Ureter (tissue), 1 donor: ENCODE data around the gene TTC31. TPM values are rescaled to one million over a fixed set of nuclear protein-coding genes. Genes with fewer than 3 reads are reported as not detected.

ENCODE experiments used
- DNase-seq: peaks from one replicate; pipeline ENCODE4 v3.0.0-alpha.2; 2020; ENCODE audit warnings: low spot score
- total RNA-seq: library from RNA; stranded (reverse); gene quantifications from one replicate; pipeline ENCODE4 v1.2.4, GENCODE V29; 2023
- donor health status: DM: yes; HTN: yes; CAD: no.

The TTC31 gene
- total RNA-seq, 1 donor from 2014 or later, result 22.5 TPM

GRCh38 chr2:74504591-74504990 lies 21.7 kb downstream of the TTC31 start:
- no peak for DNase-seq

GRCh38 chr2:74505448-74506246 lies 22.8 kb downstream of the TTC31 start:
- DNase-seq, result no peak

- peak; percentile 99 for DNase-seq
These were observed 24.5 kb downstream of the TTC31 start, which contains the start of gene PCGF1 for GRCh38 chr2:74507145-74507925. PCGF1 (minus strand) TSS chr2:74507695; CDS start chr2:74507668, 27 bp downstream.

GRCh38 chr2:74507926-74508520 lies 25.1 kb downstream of the TTC31 start:
- DNase-seq, result no peak

- no peak for DNase-seq
These were observed 27.4 kb downstream of the TTC31 start for GRCh38 chr2:74510272-74510671.

GRCh38 chr2:74511104-74511989 lies 28.5 kb downstream of the TTC31 start:
- no peak for DNase-seq

- DNase-seq, result no peak
These were observed 30.1 kb downstream of the TTC31 start for GRCh38 chr2:74512744-74513604.

- no peak for DNase-seq
These were observed 30.9 kb downstream of the TTC31 start for GRCh38 chr2:74513605-74514367.

- no peak for DNase-seq
These were observed 31.7 kb downstream of the TTC31 start, which contains the start of gene TLX2 for GRCh38 chr2:74514368-74515270. TLX2 (plus strand) TSS chr2:74514450; CDS start chr2:74514807, 357 bp downstream.

GRCh38 chr2:74515271-74515980 lies 32.5 kb downstream of the TTC31 start:
- no peak for DNase-seq

- no peak for DNase-seq
These were observed 33.2 kb downstream of the TTC31 start for GRCh38 chr2:74515981-74516633.

GRCh38 chr2:74516650-74517049 lies 33.8 kb downstream of the TTC31 start:
- DNase-seq, result no peak

GRCh38 chr2:74522516-74522915 lies 39.6 kb downstream of the TTC31 start:
- no peak for DNase-seq

GRCh38 chr2:74524005-74524404 lies 41.1 kb downstream of the TTC31 start:
- no peak for DNase-seq

GRCh38 chr2:74524955-74525716 lies 42.3 kb downstream of the TTC31 start:
- DNase-seq, result no peak
